Pons (tissue), 1 donor: Measurements from ENCODE around the gene GDF15.

Experiments used
- DNase-seq: peaks from one replicate; pipeline ENCODE4 v3.0.0-alpha.2; 2016; ENCODE audit warnings: low spot score

GDF15 gene

GRCh38 chr19:18419195-18419698 lies 33.3 kb downstream of the GDF15 start, which contains the start of gene SSBP4:
TSS of gene SSBP4 (plus strand) at chr19:18419398. CDS start at chr19:18419649, 251 bp downstream.
- DNase-seq: no peak

GRCh38 chr19:18419699-18420460 lies 33.9 kb downstream of the GDF15 start:
- DNase-seq: no peak

- no peak for DNase-seq
These were observed 35.0 kb downstream of the GDF15 start for GRCh38 chr19:18420930-18421329.

- no peak for DNase-seq
These were observed 35.5 kb downstream of the GDF15 start for GRCh38 chr19:18421371-18421959.

GRCh38 chr19:18422530-18423191 lies 36.7 kb downstream of the GDF15 start:
- DNase-seq: no peak

GRCh38 chr19:18423258-18424020 lies 37.5 kb downstream of the GDF15 start:
- DNase-seq: no peak

GRCh38 chr19:18424122-18424889 lies 38.3 kb downstream of the GDF15 start:
- DNase-seq: no peak

- no peak for DNase-seq
These were observed 39.0 kb downstream of the GDF15 start for GRCh38 chr19:18424890-18425514.

GRCh38 chr19:18425515-18426415 lies 39.8 kb downstream of the GDF15 start:
- DNase-seq: no peak

- DNase-seq: no peak
These were observed 40.4 kb downstream of the GDF15 start for GRCh38 chr19:18426416-18426767.

GRCh38 chr19:18427080-18427742 lies 41.3 kb downstream of the GDF15 start:
- DNase-seq: no peak

- no peak for DNase-seq
These were observed 41.8 kb downstream of the GDF15 start for GRCh38 chr19:18427743-18428113.

GRCh38 chr19:18428173-18428786 lies 42.3 kb downstream of the GDF15 start:
- DNase-seq: no peak

GRCh38 chr19:18428787-18429674 lies 43.1 kb downstream of the GDF15 start:
- DNase-seq: no peak

GRCh38 chr19:18429717-18430416 lies 43.9 kb downstream of the GDF15 start:
- DNase-seq: no peak

- no peak for DNase-seq
These were observed 44.6 kb downstream of the GDF15 start for GRCh38 chr19:18430417-18431144.
